Stimulated activated CD8-positive, alpha-beta memory T cell treated with anti-CD3 and anti-CD28 coated beads, Interleukin-4, amount 100 ng/mL, for 4 hours (primary cell): ENCODE measurements around the gene PKP1.

Experiments
- DNase-seq, 2 donors: peaks; one replicate each; pipeline ENCODE4 v3.0.0-alpha.2; 2020; ENCODE audit warnings: low read depth in 2 of 2, low spot score in 1 of 2

Gene PKP1

DNA sequence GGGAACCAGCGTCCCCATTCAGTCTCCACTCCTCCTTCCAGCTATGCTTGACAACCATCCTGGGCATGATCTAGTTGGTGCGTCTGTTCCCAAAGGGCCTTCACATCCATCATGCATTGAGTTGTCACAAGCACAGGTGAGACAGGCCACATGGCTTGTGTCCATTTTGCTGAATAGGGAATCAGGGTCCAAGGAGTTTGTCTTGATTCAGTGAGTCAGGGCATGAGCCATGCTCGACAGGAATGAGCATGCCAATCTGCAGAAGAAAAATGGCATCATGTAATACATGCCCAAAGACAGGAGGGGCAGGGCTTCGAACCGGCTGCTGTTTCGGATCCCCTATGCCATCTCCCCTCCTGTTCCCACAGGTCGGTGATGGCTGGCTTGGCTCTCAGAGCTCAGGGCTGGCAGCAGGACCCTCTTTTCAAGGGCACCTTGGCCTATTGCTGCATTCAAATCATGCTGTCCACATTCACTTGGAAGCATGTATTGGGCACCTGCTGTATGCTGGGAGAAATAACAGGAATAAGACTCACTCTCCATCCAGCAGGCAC lies 44.5 kb downstream of the PKP1 start:
- DNase-seq: no peak

DNA sequence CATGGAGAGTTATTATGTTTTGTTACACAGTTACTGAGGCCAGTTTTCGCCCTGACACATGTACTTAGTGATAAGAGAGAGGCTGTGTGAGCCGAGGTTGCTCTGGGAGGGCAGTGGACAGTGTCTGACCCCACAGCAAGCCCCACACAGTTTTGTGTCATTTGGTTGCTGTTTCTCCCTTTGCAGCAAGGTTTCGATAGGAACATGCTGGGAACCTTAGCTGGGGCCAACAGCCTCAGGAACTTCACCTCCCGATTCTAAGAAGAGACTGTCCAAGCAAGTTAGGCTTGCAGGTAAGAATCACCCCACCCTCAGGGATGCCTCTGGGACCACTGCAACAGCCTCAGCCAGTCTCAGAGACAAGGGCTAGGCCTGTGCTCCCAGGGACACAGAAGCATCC lies 45.3 kb downstream of the PKP1 start:
- no peak for DNase-seq

DNA sequence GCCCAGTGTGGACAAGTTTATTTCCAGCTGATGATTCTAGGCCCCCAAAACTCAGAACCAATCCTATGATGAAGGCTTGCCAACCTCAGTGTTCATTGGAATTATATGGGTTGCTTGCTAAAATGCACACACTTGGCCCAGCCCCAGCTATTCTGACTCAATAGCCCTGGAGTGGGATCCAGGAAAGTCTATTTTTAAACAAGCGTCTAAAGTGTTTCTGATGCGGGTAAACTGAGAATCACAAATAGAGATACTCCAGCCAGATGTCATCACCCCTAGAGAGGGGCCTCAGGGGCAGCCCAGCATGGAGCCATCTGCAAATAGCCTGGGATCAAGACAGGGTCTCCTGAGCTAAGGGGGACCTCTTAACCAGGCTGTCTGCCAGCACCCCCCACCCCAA lies 46.0 kb downstream of the PKP1 start:
- DNase-seq: no peak

DNA sequence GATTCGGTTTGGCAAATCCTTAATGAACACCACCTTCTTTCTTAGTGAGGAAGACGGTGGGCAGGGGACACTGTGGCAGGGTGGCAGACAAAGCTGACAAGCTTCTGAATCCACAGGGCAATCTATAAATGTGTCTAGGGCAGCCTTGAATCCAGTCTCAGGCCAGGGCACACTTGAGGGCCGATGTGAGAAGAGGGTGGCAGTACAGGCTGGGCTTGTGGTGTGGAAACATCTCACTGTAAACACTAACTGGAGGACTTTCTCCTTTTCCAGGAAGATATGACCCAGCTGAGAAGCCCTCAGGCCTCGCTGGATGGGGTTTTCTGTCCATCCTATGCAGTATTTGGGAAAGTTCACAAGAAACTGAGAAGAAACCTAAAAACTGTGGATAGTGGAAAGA lies 46.5 kb downstream of the PKP1 start:
- no peak for DNase-seq

DNA sequence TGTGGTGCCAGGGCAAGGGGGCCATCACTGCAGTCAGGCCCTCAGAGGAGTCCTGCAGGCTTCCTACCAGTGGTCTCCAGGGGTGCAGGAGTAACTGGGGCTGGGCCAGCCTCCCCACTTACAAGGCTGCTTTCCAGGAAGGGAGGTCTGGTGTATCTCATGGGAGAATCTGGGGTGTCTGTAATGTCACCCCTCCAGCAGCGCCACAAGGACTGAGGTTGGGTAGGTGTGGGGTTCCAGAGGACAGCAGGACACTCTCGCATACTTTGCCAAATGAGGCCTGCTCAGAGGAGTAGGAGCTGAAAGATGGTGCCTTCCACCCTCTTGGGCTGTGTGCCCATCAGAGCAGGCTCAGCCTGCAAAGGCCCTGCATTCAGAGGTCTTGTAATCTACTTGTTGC lies 47.2 kb downstream of the PKP1 start:
- DNase-seq: no peak

DNA sequence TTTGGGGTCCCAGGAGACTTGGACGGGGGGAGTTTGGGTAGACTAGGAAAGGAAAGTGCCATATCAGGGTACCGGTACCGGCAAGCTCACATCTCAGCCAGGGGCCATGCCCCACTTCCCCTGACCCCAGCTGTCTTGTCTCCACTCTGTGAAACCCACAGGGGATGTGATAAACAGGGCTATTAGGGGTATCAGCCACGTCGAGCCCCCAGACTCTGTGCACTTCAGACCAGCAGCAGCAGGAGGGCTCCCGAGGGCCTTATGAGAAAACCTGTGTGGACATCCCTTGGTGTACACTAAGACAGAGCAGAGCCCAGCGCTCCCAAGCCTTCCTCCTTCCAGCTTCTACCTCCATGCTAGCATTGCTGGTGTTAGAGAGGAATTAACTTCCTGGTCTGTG lies 47.9 kb downstream of the PKP1 start:
- no peak for DNase-seq

DNA sequence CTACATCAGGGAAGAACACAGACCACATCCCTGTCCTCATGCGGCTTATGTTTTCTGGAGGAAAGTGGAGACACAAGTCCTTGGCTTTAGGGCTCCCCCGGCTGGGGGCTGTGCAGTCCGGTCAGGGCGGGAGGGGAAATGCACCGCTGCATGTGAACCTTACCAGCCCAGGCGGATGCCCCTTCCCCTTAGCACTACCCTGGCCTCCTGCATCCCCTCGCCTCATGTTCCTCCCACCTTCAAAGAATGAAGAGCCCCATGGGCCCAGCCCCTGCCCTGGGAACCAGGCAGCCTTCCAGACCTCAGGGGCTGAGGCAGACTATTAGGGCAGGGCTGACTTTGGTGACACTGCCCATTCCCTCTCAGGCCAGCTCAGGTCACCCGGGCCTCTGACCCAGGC lies 48.7 kb downstream of the PKP1 start:
- no peak for DNase-seq

DNA sequence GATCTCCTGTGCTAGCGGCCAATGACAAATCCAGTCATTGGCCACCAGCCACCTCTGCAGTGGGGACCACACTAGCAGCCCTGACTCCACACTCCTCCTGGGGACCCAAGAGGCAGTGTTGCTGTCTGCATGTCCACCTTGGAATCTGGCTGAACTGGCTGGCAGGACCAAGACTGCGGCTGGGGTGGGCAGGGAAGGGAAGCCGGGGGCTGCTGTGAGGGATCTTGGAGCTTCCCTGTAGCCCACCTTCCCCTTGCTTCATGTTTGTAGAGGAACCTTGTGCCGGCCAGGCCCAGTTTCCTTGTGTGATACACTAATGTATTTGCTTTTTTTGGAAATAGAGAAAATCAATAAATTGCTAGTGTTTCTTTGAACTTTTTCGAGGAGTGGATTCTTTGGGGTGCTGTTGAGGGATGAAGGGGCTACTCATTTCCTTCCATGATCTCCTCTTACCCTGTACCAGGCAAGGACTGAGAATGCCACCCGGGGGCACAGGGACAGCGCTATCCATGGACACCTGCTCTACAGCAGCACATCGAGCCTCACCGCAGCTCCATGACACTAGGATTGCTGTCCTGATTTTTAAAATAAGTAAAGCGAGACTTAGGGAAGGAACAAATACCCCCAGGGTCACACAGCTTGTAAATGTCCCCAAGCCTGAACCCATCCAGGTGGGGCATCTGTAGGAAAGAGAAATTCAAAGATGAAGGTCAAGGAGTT lies 49.5 kb downstream of the PKP1 start:
- DNase-seq: no peak

DNA sequence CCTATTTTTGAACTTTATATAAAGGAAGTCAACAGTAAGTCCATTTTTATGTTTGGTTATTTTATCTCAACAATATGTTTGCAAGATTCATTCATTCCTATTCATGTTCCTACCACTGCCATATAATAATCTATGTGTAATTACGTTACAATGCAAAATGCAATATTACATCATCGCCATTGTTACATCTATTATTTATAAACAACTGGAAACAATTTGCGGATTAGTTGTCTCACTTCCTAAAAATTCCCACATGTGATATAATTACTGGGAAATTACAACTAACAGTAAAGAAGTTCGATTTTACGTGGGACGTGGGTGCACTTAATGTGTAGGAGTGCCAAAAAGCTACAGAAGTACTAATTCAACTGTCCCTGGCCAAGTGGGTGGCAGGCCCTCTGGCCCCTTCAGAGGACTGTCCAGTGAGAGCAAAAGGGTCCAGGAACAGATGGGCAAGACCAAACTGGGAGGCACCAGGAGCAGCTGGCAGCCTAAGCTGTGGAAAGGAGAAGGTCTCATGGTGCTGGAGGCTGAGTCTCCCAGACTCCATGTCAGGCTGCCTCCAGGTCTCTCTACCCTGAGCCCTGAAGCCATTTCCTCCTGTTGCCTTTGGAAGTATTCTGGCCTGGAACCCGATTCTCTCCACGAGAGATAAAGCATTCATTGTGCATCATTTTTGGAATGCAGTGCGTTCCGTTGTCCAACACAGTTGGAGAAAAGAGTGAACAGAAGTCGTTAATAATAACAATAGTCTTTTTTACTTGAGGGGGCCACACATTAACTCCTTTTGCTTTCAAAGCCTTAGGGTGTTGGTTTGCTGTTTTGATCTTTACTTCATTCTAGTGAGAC lies 51.2 kb downstream of the PKP1 start:
- no peak for DNase-seq

DNA sequence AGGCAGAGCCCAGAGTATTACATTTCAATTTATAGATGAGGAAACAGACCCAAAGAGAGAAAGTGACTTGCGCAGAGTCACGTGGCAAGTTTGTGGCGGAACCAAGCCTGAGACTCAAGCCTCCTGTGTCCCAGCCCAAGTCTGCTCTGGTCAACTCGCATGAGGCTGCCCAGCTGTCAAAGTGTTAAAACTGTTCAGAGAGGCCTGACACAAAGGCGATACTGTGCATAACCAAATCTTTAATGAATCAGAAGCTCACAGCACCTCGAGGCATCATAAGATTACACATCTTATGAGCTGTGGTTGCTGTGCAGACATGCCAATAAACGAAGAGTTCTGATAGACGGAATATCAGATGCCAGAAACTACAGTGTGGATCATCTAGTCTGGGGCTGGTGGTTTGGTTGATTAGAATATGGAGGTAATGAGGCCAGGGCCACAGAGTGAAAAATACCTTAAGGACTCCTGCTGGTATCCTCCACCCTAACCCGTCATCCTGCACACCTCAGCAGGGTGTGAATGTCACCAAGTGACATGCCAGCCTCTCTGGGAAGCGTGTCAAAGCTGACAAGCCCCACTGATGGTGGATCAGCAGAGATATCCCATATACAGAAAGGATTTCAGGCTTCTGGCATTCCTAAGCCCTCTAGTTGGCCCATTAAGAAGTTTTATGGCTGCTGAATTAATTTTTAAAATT lies 52.0 kb downstream of the PKP1 start:
- DNase-seq: no peak

DNA sequence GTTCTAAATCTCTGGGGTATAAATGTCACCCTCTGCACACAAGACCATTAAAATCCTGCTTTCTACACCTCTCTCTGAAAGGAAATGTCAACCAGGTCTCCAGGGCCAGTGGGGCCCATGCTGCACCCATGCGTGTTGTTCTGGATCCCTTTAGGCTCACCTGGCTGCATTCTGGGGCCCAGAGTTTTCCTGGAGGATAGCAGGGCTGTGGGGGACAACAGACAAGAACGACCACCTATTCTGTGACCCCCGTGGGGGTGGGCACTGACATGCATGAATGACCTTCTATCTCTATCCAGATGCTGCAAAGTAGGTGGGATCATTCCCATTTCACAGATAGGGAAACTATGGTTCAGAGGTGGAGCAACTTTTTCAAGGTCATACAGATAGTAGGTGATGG lies 52.6 kb downstream of the PKP1 start:
- no peak for DNase-seq

DNA sequence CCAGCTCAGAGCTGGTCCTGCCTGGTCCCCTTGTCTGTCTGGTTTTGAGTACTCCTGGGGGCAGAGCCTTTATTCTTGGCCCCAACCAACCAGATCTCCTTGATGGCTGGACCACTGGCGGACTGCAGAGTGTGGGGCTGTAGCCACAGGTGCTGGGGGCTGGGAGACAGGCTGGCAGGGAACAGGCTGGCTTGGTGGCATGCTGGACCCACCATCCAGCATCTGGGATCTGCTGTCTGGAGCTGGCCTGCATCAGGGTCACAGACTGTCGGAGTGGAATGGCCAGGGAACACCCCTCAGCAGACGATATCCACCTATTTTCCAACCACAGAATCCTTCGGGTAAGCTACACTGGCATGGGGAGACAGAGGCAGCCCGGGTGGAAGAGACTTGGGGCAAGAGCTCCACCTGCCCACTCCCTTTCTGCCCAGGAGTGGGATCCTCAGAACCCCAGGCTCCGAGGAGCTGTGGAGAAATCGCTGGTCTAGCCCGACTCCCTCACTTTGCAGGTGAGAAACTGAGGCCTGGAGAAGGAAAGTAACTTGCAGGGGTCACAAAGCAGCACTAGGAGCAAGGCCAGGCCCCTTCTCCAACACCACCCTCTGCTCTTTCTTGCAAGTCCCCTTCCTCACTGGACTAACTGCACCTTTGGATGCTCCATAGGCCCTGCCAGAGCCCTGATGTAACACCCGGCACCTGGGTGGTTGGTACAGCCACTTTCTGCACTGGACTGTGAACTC lies 53.6 kb downstream of the PKP1 start:
- DNase-seq: no peak

DNA sequence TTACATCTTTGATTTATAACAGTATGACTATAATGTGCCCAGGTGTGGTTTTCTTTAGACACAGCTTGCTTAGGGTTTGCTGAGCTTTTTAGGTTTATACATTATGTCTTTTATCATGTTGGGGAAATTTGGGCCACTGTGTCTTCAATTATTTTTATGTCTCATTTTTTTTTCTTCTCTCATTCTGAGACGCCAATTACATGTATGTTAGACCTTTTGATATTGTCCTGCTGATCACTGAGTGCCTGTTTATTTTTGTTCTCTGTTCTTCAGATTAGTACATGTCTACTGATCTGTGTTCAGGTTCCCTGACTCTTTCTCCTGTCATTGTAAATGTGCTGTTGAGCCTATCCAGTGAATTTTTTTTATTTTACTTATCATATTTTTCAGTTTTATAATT lies 58.1 kb downstream of the PKP1 start:
- DNase-seq: no peak

DNA sequence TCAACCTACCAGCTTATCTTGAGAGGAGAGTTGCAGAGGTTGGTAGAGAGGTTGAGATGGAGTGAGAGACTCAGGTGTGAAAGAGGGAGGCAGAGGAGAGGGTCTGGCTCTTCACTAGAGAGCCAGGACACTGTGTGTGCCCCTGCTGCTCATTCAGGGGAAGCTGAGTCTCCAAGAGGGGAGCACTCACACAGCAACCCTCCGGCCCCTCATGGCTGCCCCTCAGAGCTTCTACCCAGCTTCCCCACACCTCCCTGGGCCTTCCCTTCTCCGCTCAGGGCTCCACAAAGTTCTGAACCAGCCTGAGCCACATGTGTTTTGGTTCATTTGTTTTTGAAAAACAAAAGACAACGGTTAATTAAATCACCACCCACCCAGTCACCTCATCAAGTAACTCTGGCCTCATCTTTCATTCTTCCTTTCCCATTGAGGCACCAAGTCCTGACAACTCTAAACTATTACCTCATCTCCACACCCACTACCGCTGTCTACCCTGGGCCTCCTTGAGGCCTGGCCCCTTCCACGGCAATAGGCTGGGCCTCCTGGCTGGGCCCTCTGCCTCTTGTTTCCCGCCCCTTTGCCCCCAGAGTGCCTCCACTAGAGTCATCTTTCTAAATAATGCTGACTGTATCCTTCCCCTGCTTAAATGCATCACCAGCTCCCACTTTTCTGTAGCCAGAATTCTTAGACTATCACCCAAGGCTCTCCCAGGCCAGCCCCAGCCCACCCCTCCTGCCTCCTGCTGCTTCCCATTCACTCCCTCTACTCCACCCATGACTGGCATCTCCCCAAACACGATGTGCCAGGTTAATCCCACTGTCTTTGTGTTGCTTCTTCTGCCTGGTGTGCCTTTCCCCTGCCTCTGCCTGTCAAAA lies 61.1 kb downstream of the PKP1 start:
- no peak for DNase-seq

DNA sequence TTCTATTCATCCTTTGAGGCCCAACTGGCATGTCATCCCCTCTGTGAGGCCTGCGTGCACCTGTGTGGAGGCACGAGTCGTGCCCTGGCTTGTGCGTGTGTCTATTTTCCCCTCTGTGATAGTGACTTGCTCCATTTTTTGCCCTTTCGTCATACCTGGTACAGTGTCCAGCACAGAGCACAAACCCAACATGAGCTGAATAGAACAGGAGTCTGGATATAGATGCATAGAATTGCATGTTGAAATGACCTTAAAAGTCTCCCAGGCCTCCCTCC lies 61.7 kb downstream of the PKP1 start:
- no peak for DNase-seq

DNA sequence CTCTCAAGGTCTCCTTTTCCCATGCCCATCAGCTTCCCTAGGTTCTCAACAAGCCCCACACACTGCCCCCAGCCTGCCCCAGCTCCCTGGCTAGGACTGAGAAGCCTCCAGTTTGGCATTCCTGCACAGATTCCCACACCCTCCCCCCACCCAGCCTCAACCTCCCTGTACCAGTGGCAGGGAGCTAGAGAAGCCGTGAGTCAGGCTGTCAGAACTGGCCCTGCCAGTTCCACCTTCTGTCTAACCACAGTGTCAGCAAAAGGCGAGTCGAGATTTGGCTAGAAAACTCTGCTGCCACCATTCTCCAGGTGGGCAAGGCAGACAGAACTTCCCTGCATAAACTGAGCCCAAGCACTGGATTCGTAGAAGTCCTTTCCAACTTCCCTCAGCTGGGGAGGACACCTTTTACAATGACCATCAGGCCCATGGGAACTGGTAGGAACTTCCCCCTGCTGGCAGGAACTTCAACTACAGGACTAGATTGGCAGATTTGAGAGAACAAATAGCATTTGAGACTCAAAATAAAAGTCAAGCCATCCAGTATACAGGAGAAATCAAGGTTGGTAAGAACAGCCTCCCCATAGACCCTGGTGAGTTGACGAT lies 63.1 kb downstream of the PKP1 start:
- DNase-seq: no peak

DNA sequence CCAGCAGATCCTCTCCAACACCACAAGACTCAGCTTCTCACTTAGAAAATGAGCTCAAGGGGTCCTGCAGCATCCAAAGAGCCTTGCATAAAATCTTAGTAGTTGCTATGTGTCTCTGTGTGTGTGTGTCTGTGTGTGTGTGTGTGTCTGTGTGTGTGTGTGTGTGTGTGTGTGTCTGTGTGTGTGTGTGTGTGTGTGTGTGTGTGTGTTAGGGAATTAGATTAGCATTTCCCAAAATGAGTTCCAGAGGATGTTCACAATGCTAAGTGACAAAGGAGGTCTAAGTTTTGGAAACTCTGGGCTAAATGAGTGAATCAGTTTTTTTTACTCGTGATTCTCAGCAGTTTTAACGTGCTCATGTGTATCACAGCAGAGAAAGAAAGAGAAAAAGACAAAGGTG lies 63.7 kb downstream of the PKP1 start:
- DNase-seq: no peak

DNA sequence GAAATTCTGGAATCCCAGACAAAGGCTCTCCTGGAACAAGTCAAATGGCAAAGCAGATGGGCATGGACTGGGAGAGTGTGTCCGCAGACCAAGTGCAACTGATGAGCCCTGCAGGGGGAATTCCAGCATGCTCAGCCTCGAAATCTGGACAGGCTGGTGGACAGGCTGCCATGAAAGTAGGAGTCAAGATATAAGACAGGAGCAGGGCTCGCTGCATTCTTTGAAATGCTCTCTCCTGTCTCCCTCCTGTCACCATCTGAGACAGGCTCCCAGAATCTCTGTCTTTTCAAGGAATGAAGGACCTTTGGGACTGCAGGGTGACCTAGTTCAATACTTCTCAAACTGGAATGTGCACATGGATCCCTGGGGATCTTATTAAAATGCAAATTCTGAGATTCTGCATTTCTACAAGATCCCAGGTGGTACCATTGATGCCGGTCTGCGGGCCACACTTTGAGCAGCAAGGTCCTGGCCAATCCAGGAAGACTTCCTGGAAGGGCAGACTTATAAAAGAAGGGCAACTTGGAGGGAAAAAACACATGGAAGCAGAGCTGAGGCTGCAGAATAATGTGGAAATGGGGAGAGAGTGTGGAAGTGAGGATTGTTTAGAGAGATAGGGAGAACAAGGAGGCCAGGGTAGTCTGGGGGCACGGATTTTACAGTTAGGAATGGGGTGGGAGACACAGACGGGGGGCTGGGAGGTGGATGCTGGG lies 64.3 kb downstream of the PKP1 start:
- DNase-seq: no peak

DNA sequence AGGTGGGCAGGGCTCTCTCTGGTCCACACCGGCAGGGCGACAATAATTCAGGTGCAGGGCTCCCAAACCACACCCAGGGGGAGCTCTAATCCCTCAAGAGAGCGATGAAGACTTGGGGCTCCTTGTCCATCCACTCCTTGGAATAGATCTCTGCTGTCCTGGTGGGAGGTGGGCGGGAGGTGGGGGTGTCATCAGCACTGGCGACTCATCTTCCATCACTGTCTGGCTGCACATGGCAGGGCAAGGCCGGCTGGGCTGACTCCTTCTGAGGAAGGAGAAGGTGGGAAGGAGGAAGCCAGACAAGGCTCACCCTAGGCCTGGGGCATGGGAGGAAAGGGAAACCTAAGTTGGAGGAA lies 64.9 kb downstream of the PKP1 start:
- no peak for DNase-seq

DNA sequence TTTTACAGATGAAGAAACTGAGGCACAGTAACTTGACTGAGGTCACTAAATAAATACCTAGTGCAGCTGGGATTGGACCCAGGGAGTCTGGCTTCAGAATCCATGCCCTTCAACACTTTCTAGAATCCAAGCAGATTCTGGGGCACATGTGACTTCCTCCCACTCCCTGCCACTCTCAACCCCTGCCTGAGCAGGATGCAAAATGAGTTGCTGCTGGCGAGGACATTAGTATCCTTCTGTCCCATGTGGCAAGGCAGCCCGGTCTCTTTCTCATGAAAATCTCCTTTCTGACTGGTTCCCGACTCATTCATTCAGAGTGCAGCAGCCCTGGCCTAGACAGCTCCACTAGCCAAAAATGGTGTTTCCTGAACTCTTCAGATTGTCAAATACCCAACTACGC lies 65.8 kb downstream of the PKP1 start:
- no peak for DNase-seq
